Activated naive CD8-positive, alpha-beta T cell treated with anti-CD3 and anti-CD28 coated beads for 36 hours (primary cell): ENCODE data around the gene ATE1. TPM values are rescaled to one million over a fixed set of nuclear protein-coding genes. Genes with fewer than 3 reads are reported as not detected.

Experiments
- total RNA-seq, 2 experiments: library from RNA; stranded (reverse); gene quantifications; one replicate each; pipeline ENCODE4 v1.2.3, GENCODE V29; 2021

The ATE1 gene
- total RNA-seq, 2 experiments from 2014 or later, result 22.5 to 24.6 TPM

Other genes starting within 250 kb of the ATE1 start
- 10 to 100 TPM; 70.2 to 70.9 TPM for gene NSMCE4A, start 47.2 kb upstream of the ATE1 start, total RNA-seq
- not detected for gene TACC2, start 61.1 kb upstream of the ATE1 start, total RNA-seq